Measurements from ENCODE around the gene MED8. TPM values are rescaled to one million over a fixed set of nuclear protein-coding genes. Genes with fewer than 3 reads are reported as not detected.
A peak's percentile ranks its signal among the peaks of the same experiment; 100 is the strongest.

Gene MED8
- polyA plus RNA-seq, 3 donors, result 40.0 to 41.5 (median 40.0) TPM

DNA sequence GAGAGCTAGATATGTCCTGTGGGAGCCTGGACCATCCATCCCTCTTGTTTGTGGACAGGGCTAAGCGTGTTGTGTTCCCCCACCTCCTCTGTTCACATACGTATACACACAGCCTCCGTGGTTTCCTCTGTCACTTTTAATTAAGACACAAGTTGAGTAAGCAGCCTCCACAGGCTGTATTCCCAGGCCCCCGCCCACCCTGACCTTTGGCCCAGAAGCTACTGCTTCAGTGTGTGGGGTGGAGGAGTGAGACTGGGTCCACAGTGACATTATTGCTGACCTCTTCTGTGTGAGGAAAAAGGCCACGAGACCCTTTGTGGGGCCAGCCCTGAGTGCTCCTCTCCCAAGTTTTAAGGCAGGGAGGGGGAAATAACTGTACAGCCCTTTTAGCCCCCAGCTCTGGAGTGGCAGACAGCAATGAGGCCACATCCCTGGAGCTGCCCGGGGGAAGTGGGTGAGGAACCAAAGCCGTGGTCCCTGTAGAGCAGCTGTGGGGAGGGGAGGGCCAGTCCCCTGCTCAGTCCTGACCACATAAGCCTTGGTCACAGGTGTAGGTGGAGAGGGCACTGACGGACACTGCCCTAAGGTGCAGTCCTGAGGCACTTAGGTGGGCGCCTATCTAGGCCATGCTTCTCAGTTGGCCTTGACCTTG lies 26.2 kb downstream of the MED8 start:
- DNase-seq (ENCODE audit: low read depth in 3 of 3, low spot score in 2 of 3), result no peak

DNA sequence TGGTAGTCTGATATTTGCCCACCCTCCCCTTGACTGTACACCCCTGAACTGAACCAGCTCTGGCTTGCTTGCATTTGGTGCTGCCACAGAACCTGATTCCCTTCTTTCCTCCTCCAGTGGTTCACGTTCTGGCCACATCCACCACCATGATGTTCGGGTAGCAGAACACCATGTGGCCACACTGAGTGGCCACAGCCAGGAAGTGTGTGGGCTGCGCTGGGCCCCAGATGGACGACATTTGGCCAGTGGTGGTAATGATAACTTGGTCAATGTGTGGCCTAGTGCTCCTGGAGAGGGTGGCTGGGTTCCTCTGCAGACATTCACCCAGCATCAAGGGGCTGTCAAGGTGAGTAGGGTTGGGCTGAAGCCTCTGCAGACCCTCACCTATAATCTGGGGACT lies 29.0 kb downstream of the MED8 start:
- no peak for DNase-seq (ENCODE audit: low read depth in 3 of 3, low spot score in 2 of 3)

DNA sequence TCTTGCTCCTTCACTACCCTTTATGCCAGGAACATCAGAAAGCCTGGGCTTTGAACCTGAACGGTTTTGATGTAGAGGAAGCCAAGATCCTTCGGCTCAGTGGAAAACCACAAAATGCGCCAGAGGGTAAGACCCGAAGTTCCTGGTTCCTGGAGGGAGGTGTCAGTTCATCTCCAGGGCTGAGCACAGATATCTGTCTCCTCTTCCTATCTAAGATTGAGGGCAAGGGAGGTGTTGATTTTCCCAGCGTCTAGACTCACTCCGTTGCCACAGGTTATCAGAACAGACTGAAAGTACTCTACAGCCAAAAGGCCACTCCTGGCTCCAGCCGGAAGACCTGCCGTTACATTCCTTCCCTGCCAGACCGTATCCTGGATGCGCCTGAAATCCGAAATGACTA lies 29.9 kb downstream of the MED8 start:
- no peak for DNase-seq (ENCODE audit: low read depth in 3 of 3, low spot score in 2 of 3)

DNA sequence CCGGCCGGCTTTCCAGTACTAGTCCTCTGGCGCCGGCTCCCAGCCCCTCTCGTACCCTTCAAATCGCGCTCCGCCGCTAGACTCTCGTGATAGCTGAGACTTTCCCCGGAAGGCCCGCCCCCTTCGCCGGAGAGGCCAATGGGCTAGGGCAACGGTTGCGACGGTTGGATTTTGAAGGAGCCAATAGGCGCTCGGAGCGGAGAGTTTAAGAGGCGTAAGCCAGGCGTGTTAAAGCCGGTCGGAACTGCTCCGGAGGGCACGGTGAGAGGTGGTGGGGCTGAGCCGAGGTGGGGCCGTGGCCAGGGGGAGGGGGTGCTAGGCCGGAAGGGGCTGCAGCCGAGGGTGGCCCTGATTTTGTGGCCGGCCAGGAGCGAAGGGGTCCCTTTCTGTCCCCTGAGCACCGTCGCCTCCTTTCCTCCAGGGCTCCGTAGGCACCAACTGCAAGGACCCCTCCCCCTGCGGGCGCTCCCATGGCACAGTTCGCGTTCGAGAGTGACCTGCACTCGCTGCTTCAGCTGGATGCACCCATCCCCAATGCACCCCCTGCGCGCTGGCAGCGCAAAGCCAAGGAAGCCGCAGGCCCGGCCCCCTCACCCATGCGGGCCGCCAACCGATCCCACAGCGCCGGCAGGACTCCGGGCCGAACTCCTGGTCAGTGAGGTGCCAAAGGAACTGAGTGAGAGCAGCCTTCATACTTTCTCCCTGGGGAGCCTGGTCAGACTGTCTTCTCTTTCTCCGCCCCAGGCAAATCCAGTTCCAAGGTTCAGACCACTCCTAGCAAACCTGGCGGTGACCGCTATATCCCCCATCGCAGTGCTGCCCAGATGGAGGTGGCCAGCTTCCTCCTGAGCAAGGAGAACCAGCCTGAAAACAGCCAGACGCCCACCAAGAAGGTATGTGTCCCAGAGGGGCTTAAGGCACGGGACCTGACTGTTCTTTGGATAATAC lies 30.6 kb downstream of the MED8 start, which contains the start of gene CDC20:
TSS of gene CDC20 (plus strand) at position 236 of the 948 bp plus-strand sequence. CDS start at position 471, 235 bp downstream.
- DNase-seq (ENCODE audit: low read depth in 3 of 3, low spot score in 2 of 3), result peak; percentile 87 to 98 (median 90)

DNA sequence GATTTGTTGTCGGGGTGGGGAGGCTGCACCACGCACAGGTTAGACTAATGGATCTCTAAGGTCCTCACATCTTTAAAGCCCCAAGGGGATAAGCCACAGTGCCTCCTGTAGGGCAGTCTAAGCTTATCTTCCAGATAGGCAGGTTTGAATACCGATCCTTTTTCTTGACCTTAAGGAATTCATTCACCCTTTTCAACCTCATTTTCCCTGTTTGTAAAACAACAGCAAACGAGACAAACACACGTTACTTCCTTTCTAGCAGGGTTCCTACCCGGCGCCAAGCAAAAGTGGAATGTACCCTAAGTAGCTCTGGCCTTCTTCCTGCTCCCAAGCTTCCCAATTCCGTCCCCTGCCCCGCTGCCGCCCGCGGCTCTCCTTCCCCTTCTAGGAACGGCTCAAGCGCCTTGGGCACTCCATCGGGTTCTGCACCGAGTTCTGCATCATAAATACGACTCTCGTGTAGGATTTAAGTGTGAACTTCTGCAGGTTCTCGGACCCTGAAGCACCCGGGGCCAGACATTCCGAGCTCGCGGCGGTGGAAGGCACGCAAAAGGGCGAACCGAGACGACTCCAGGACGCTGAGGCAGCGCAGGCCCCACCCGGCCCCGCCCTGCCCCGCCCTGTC lies 31.4 kb downstream of the MED8 start:
- no peak for DNase-seq (ENCODE audit: low read depth in 3 of 3, low spot score in 2 of 3)

DNA sequence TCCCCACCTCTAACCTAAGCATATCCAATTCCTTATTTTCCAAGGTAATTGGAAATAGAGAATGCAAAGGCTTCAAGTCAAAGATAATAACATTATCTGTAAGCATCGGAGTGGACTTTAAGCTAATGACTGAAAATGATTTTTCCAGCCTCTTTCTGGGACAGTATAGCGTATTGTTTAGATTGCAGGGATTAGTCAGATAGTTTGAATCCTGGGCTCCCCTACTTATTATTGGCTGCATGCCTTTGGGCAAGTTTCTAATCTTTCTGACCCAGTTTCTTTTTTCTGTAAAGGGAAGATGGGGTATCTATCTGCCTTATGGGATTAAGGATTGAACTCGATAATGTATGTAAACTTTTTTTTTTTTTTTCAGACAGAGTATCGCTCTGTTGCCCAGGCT lies 32.3 kb downstream of the MED8 start:
- DNase-seq (ENCODE audit: low read depth in 3 of 3, low spot score in 2 of 3), result no peak

DNA sequence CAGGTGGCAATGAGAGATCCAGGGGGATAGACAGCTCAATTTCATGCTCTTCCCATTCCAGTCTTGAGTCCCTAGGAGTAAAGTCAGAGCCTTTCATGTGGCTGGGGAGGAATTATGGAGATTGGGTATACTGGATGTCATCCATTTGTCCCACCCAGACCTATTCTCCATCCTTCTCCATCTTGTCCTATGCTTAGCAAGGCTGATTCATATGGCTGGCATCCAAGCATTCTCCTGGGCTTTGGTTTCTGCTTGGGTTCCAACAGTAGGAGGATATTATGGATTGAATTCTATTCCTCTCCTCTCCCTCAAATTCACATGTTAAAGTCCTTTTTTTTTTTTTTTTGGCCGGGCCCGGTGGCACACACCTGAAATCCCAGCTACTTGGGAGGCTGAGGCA lies 34.7 kb downstream of the MED8 start:
- no peak for DNase-seq (ENCODE audit: low read depth in 3 of 3, low spot score in 2 of 3)

DNA sequence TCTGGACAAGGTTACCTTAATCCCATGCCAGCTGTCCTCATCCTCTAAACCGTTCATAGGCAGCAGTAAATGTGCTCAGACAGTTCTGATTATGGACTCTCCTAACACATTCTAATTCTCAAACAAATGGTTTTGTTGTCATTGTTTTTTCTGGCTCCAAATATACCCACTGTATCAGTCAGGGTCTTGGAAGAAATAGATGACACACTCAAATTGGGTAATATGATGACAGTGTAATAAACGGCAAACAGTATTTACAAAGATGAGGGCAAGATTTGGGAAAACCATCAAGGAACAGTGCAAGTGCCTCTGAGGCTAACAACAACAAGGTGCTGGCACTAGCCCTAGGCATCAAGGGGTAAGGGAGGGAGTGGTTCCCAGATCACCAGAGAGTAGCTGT lies 35.1 kb downstream of the MED8 start:
- no peak for DNase-seq (ENCODE audit: low read depth in 3 of 3, low spot score in 2 of 3)

DNA sequence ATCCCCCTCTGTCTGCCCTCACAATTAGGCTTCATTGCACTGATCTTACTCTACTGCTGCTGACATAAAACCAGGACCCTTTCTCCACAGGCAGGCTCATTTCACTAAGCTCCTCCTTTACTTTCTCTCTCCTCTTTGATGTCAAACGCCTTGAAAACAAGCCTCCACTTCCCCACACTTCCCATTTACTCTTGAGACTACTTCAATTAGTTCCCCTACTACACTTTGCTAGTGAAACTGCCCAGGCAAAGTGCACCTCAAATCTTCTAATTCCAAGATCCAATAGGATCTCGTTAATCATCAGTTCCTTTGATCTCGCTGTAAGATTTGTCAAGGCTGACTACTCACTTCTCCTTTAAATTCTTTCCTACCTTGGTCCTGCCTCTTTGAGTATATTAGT lies 36.7 kb downstream of the MED8 start:
- DNase-seq (ENCODE audit: low read depth in 3 of 3, low spot score in 2 of 3), result no peak

DNA sequence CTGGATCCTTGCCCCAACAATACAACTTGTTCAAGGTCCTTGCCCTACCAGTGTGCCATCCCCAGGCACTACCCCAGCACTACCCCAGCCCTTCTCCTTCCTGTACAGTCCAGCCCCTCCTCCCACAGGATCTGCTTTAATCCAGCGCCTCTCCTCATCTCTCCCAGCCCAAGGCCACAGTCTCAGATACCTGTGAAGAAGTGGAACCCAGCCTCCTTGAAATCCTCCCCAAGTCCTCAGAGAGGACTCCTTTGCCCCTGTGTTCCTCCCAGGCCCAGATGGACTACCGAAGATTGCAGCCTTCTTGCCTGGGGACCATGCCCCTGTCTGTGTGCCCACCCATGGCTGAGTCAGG lies 37.3 kb downstream of the MED8 start:
- DNase-seq (ENCODE audit: low read depth in 3 of 3, low spot score in 2 of 3), result no peak

DNA sequence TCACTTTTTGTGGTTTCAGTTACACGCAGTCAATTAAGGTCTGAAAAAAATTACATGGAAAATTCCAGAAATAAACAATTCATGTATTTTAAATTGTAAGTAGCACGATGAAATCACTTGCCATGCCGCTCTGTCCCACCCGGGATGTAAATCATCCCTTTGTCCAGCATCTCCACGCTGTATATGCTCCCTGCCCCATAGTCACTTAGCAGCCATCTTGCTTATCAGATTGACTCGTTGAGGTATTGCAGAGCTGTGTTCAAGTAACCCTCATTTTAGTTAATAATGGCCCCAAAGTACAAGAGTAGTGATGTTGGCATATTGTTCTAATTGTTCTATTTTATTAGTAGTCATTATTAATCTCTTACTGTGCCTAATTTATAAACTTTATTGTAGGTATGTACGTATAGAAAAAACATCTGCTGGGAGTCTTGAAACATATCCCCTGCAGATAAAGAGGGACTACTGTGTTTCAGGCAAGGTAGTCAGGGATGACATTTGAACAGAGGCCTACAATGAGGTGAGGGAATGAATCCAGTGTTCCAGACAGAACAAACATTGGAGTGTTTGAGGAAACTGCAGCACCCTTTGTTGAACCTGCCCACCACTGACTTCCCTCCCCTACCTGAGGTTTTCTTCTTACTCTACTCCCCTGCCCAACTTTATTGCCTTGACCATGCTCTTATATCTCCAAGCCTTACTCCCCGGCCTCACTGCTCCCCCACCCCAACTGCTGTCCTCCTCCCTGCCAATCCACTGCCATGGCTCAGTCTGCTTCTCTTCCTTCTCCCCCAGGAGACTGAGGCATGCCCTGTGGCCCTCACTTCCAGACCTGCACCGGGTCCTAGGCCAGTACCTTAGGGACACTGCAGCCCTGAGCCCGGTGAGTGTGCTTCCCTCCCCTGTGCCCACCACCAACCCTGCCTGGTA lies 37.9 kb downstream of the MED8 start:
- DNase-seq (ENCODE audit: low read depth in 3 of 3, low spot score in 2 of 3), result no peak

DNA sequence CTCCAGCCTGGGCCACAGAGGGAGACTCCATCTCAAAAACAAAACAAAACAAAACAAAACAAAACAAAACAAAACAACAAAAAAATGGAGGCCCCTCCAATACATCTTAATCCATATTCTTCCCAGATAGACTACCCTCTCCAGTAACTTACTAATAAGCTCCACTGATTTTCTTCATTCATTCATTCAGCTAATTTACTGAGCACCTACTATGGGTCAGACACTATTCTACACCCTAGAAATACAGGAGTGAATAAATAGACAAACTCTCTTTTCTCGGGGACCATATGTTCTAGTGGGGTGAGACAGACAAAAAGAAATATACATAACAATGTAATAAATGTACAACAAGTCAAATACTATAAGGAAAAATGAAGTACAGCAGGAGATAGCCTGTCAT lies 38.6 kb downstream of the MED8 start:
- no peak for DNase-seq (ENCODE audit: low read depth in 3 of 3, low spot score in 2 of 3)

DNA sequence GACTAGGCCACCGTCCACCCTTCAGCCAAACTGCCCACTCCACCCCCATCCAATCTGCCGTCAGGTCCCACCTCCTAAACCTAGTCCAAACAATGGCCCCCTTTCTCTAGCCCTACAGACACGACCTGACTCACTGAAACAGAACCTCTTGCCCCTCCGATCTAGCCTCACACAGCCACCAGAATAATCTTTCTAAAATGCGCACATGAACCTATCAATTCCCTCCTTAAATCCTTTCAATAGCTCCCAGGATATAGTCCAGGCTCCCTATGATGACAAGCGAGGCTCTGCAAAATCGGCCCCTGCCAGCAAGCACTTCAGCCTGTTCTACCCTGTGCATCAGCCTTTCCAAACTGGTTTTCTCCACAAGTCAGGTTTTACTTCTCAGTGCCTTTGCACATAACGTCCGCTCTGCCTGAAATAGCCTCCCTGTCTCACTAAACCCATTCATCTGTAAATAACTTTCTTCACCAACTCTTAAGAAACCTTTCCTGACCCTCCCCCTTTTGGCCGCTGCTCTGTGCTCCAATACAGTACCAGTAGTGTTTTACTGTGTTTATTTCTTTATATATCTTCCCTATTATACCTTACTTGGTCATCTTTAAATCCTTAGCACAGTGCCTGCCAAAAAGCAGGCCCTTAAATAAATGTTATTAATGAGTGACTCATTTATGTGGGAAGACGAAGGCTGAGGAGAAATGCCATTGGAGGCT lies 39.9 kb downstream of the MED8 start:
- no peak for DNase-seq (ENCODE audit: low read depth in 3 of 3, low spot score in 2 of 3)

DNA sequence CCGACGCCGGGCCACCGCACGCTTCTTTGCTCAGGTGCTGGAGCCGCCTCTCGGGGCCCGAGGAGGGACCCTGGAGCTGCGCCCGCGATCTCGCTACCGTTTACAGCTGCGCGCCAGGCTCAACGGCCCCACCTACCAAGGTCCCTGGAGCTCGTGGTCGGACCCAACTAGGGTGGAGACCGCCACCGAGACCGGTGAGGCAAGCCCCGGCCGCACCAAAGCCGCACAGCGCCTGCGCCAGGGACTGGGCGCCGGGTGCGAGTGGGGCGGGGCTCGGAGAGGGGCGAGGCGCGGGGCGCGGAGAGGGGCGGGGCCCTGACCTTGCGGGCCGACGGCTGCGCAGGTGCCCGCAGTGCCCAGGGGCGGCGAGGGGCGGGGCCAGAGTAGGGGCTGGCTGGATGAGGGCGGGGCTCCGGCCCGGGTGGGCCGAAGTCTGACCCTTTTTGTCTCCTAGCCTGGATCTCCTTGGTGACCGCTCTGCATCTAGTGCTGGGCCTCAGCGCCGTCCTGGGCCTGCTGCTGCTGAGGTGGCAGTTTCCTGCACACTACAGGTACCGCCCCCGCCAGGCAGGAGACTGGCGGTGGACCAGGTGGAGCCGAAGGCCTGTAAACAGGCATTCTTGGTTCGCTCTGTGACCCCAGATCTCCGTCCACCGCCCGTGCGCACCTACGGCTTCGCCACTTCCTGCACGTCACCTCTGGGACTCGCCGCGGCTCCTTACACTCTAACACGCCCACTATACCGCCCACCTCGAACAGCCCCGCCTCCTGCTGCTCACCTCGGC lies 40.6 kb downstream of the MED8 start:
- DNase-seq (ENCODE audit: low read depth in 3 of 3, low spot score in 2 of 3), result peak in 2 of 3 donors; percentile 65 to 74

DNA sequence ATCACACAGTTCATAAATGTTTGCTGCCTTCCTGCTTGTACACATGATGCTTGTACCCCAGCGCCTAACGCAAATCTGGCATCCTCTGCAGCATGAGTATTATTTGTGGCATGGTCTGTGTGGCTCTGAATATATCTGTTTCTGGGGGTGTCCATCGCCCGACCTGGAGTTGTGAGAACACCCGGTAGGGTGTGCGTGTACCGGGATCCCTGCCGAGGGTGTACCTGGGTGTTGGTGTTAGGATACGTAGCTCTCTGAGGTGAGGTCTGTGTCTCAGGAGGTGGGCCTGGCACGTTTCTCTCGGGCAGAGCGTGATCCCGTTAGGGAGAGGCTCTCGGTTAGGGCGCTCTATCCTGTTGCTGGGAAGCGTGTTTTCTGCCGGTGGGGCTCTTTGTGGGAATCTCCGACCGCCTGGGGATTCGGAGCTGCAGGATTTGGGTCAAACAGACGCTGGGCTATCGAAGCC lies 41.2 kb downstream of the MED8 start:
- no peak for DNase-seq (ENCODE audit: low read depth in 3 of 3, low spot score in 2 of 3)

DNA sequence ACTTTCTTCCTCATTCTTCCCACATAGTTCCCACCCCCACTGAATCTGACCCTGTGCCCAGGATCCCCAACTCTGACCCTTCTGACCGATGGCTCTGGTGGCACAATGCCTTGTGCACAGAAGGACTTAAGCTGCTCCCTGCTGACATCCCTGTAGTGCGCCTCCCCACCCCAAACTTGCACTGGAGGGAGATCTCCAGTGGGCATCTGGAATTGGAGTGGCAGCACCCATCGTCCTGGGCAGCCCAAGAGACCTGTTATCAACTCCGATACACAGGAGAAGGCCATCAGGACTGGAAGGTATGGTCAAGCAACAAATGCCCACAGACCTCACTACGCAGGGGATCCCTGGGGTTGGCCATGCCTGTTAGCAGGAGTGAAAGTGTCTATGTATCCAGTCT lies 43.0 kb downstream of the MED8 start:
- no peak for DNase-seq (ENCODE audit: low read depth in 3 of 3, low spot score in 2 of 3)

DNA sequence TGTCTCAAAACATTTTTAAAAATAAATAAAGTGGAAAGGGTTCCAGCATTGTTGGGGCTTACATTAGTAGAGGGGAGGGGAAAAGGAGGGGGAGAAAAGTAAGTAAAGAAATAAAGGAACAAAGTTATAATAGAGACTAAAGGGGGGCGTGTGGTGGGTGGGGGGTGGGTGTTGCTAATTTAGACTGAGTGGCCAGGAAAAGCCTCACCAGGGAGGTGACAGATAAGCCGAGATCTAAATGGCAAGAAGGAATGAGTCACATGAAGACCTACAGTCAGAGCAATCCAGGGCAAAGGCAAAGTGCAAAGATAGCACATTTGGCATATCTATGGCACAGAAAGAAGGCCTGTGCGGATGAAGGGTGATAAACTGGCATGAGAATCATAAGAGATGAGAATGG lies 44.5 kb downstream of the MED8 start:
- DNase-seq (ENCODE audit: low read depth in 3 of 3, low spot score in 2 of 3), result no peak

DNA sequence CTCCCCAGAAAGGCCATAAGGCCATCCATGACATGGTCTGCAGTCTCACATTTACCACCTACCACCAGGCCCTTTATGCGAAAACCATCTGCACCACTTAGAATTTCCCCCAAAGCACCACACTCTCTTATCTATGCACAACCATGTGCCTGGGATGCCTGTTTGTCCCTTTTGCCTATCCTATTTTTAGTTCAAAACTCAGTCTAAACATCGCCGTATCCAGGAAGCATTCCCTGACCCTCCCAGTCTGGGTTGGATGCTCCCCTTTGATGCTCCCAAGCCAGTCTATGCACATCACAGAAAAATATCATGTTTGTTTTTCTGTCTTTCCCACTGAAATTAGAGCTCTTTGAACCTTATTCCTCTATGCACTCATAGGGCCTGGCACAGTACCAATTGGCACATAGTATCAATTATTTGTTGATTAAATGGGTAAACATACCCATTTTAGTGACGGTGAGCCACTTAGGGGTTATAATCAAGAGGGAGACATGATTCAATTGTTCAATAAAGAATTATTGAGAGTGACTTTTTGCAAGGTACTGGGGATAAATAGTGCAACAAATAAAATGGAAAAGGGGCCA lies 45.2 kb downstream of the MED8 start:
- no peak for DNase-seq (ENCODE audit: low read depth in 3 of 3, low spot score in 2 of 3)

DNA sequence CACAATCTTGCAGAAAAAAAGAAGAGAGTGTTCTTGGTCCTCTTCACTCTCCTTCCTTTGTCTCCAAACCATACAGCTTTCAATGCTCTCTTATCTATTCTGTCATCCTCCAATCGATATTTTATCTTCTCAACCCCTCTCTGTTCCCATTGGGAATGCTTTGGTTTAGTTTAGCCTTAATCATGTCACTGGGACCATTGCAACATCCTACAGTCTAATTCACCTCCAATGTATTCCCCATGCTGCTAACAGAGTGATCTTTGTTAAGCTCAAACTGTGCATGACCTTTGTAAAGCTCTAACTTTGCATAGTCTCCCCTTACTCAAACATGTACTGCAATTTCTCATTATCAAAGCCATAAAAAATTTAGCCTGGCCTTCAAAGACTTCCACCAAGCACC lies 49.0 kb downstream of the MED8 start:
- no peak for DNase-seq (ENCODE audit: low read depth in 3 of 3, low spot score in 2 of 3)

All from right renal cortex interstitium (tissue), 3 donors.